Vagina (tissue), 2 donors: ENCODE results near the gene GGNBP2. TPM values are rescaled to one million over a fixed set of nuclear protein-coding genes. Genes with fewer than 3 reads are reported as not detected.

Source experiments
- DNase-seq, 2 donors: peaks; one replicate each; pipeline ENCODE4 v3.0.0-alpha.2; 2017; ENCODE audit errors: extremely low spot score in 2 of 2
- H3K27ac ChIP-seq: fragments of 200-600 bp; sonication (generic); one replicate; pipeline ENCODE4 v1.5.1; 2019
- H3K27me3 ChIP-seq: fragments of 200-600 bp; sonication (generic); one replicate; pipeline ENCODE4 v1.5.1; 2019
- H3K36me3 ChIP-seq, 2 donors: fragments of 200-600 bp; sonication (generic); one replicate each; pipeline ENCODE4 v1.5.1; 2017 to 2019
- H3K4me1 ChIP-seq: fragments of 200-600 bp; sonication (generic); one replicate; pipeline ENCODE4 v1.5.1; 2019
- H3K4me3 ChIP-seq, 2 donors: fragments of 200-600 bp; sonication (generic); 1 replicate in 1 of 2; 2 replicates in 1 of 2; pipeline ENCODE4 v1.5.1; 2016 to 2019
- H3K9me3 ChIP-seq: fragments of 200-600 bp; sonication (generic); one replicate; pipeline ENCODE4 v1.5.1; 2019
- POLR2A ChIP-seq, 2 donors: fragments of 450-650 bp; IDR thresholded peaks; one replicate each; pipeline ENCODE4 v1.6.1; 2017; ENCODE audit warnings: antibody characterized with exemption in 2 of 2, mild to moderate bottlenecking in 2 of 2, moderate library complexity in 2 of 2
- POLR2AphosphoS5 ChIP-seq, 2 donors: sonication (generic); formaldehyde crosslinking; IDR thresholded peaks; one replicate each; pipeline ENCODE4 v1.9.0; 2017; ENCODE audit warnings: antibody characterized with exemption in 2 of 2, mild to moderate bottlenecking in 2 of 2, low read depth in 1 of 2; ENCODE audit not compliant: insufficient read depth in 1 of 2
- intact Hi-C: fragments of 100-400 bp; cut with DNase I; formaldehyde crosslinking; loops from one replicate; pipeline ENCODE4 v1.15.1; 2023
- total RNA-seq: library from RNA; depleted of rRNA; stranded (reverse); fragments of >200 nt; gene quantifications from one replicate; pipeline ENCODE4 v1.2.3, GENCODE V29; 2016
- TF ChIP-seq, protein P1 (sequence below), 3 experiments: fragments of 450-650 bp in 2 of 3; fragments of 200-600 bp in 1 of 3; sonication (generic) in 1 of 3; IDR thresholded peaks; one replicate each; pipeline ENCODE4 v1.5.1; 2017 to 2019; ENCODE audit warnings: antibody characterized with exemption in 3 of 3, mild to moderate bottlenecking in 2 of 3, moderate library complexity in 2 of 3

GGNBP2 gene
- total RNA-seq, 1 donor from 2014 or later: 47.9 TPM

DNA sequence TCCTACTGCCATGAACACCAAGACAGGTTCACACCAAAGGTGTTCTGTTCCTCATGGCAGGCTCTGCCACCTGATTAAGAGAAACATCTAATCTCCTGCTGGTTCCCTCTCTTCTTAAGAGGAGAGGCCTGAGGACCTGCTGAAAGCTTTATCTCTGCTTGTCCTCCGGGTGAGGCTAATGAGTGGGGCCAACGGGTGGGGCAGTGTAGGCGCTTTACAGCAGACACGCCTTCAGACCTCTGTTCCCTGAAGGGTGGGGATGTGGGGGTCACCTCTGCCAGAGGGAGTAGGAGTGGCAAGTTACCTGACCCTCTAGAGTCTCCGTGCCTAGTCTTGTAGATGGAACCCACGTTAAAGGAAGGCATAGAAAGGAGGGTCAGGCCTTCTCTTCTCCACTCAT lies 52.5 kb downstream of the GGNBP2 start:
- no peaks in the 10 kb centered on the region for H3K9me3 ChIP-seq
- intact Hi-C loops: loop anchor here (10.0 kb wide), 1 partner anchor 52 kb away; the partner anchor contains the start of gene GGNBP2

DNA sequence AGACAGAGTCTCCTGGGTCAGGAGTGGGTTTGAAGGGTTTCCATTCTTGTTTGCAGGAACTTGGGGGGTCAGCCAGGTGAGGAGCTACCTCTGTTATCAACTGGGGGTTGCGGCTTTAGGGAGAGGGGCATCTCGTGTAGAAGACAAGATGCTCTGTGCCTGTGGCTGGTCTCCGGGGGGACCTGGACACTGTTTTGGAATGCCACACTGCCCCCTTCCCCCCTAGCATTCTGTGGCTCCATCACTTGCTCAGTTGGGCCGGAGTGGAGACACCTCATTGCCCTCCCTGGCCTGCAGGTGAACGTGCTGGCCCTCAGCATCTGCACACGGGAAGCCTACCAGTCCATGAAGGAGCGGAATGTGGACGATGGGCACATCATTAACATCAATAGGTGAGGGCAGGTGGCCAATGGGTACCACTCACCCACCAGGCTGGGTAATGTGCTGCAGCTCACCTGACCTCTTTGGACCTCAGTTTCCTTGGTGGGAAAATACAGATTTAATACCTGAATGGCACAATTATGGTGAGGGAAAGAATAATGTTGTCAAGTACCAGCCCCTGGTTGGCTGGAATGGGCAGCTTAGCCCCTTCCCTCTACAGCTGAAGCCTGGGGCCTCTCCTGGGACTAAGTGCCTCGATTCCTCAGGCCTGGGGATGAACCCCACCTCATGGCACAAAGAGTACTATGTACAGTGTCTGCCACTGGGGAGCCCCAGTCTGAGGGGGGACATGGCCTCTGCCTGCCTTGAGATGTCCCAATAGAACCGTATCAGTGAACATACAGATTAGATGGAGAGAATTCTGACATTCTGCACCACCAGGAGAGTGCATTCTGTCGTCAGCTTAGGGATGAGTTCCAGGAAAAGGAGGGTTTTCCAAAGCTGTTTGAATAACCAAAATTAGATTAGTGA lies 53.4 kb downstream of the GGNBP2 start:
- intact Hi-C loops: loop anchor here (10.0 kb wide), 1 partner anchor 53 kb away; the partner anchor contains the start of gene GGNBP2
- no peak overlapping the region for H3K4me3 ChIP-seq
- H3K4me1 ChIP-seq: peaks cover 22% of the 10 kb centered on the region
- TF ChIP-seq POLR2AphosphoS5 (IDR thresholded peaks at IDR 0.05; ENCODE audit: insufficient read depth in 1 of 2, low read depth in 1 of 2): no peak
- TF ChIP-seq POLR2A (IDR thresholded peaks at IDR 0.05): no peak
- TF ChIP-seq, protein P1, sequence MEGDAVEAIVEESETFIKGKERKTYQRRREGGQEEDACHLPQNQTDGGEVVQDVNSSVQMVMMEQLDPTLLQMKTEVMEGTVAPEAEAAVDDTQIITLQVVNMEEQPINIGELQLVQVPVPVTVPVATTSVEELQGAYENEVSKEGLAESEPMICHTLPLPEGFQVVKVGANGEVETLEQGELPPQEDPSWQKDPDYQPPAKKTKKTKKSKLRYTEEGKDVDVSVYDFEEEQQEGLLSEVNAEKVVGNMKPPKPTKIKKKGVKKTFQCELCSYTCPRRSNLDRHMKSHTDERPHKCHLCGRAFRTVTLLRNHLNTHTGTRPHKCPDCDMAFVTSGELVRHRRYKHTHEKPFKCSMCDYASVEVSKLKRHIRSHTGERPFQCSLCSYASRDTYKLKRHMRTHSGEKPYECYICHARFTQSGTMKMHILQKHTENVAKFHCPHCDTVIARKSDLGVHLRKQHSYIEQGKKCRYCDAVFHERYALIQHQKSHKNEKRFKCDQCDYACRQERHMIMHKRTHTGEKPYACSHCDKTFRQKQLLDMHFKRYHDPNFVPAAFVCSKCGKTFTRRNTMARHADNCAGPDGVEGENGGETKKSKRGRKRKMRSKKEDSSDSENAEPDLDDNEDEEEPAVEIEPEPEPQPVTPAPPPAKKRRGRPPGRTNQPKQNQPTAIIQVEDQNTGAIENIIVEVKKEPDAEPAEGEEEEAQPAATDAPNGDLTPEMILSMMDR (IDR thresholded peaks at IDR 0.05): no peak
- no peaks in the 10 kb centered on the region for H3K9me3 ChIP-seq
- no peaks in the 10 kb centered on the region for H3K36me3 ChIP-seq
- no peak for DNase-seq
- H3K27ac ChIP-seq: no peak overlapping the region
- H3K27me3 ChIP-seq: no peaks in the 10 kb centered on the region

More for the DNA sequence above, 52.5 kb downstream of the GGNBP2 start:
- no peak overlapping the region for H3K4me3 ChIP-seq
- peaks cover 22% of the 10 kb centered on the region for H3K4me1 ChIP-seq
- no peak for DNase-seq
- no peaks in the 10 kb centered on the region for H3K36me3 ChIP-seq
- no peaks in the 10 kb centered on the region for H3K27me3 ChIP-seq
- H3K27ac ChIP-seq: no peak overlapping the region
- TF ChIP-seq POLR2AphosphoS5 (IDR thresholded peaks at IDR 0.05; ENCODE audit: insufficient read depth in 1 of 2, low read depth in 1 of 2) (no peak), POLR2A (IDR thresholded peaks at IDR 0.05) (no peak)
- TF ChIP-seq, protein P1 (IDR thresholded peaks at IDR 0.05): no peak

DNA sequence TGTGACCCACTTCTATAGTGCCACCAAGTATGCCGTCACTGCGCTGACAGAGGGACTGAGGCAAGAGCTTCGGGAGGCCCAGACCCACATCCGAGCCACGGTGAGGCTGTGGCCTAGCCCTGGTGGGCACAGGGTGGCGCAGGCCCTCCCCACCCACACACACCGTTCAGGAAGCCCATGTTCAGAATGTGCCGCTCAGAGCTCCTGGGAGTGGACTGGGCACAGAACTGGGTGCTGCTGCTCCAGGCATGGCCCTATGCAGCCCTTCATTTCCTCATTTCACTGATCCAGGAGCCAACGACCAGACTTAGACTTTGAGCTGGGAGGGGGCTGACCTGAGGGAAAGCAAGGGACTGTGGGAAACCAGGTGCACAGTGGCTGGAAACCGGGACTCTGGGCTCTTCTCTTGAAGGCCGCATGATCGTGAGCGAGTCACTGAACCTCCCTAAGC lies 54.3 kb downstream of the GGNBP2 start:
- DNase-seq: no peak
- no peak for TF ChIP-seq POLR2AphosphoS5 (IDR thresholded peaks at IDR 0.05; ENCODE audit: insufficient read depth in 1 of 2, low read depth in 1 of 2)
- TF ChIP-seq POLR2A (IDR thresholded peaks at IDR 0.05): no peak
- TF ChIP-seq, protein P1 (IDR thresholded peaks at IDR 0.05): no peak
- Histone ChIP-seq H3K4me1 (peaks cover 25% of the 10 kb centered on the region), H3K9me3 (no peaks in the 10 kb centered on the region), H3K4me3 (no peak overlapping the region), H3K27me3 (no peaks in the 10 kb centered on the region), H3K36me3 (no peaks in the 10 kb centered on the region), H3K27ac (no peak overlapping the region)
- intact Hi-C loops: loop anchor here (10.0 kb wide), 1 partner anchor 54 kb away; the partner anchor contains the start of gene GGNBP2

DNA sequence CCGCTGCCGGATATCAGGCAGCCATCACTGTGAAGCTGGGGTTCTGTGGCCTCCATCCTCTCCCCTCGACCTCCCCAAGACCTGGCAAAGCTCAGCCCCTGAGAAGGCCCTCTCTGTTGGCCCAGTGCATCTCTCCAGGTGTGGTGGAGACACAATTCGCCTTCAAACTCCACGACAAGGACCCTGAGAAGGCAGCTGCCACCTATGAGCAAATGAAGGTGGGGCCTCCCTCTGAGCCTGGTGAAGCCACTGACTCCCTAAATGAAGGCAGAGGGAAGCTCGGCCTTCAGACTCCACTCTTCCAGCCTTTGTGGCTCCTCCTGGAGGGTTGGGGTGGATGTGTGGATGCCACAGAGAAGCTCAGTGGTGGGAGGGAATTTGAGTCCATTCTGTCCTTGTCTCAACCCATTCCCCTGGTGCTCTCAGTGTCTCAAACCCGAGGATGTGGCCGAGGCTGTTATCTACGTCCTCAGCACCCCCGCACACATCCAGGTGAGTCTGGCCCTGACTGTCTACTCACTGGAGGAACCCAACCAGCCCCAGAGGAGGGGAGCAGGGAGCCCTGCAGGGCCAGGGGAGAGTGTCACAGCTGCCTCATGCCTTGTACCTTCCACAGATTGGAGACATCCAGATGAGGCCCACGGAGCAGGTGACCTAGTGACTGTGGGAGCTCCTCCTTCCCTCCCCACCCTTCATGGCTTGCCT lies 55.0 kb downstream of the GGNBP2 start:
- intact Hi-C loops: loop anchor here (10.0 kb wide), 1 partner anchor 55 kb away; the partner anchor contains the start of gene GGNBP2
- DNase-seq: no peak
- Histone ChIP-seq H3K36me3 (no peaks in the 10 kb centered on the region), H3K4me3 (no peak overlapping the region), H3K4me1 (peaks cover 25% of the 10 kb centered on the region), H3K27ac (no peak overlapping the region), H3K27me3 (no peaks in the 10 kb centered on the region), H3K9me3 (no peaks in the 10 kb centered on the region)
- TF ChIP-seq, protein P1 (IDR thresholded peaks at IDR 0.05): no peak
- no peak for TF ChIP-seq POLR2A (IDR thresholded peaks at IDR 0.05)
- TF ChIP-seq POLR2AphosphoS5 (IDR thresholded peaks at IDR 0.05; ENCODE audit: insufficient read depth in 1 of 2, low read depth in 1 of 2): no peak
